ENCODE data around the gene TPD52L1. TPM values are rescaled to one million over a fixed set of nuclear protein-coding genes. Genes with fewer than 3 reads are reported as not detected.

The TPD52L1 gene
- total RNA-seq, 1 donor from 2014 or later = not detected

DNA sequence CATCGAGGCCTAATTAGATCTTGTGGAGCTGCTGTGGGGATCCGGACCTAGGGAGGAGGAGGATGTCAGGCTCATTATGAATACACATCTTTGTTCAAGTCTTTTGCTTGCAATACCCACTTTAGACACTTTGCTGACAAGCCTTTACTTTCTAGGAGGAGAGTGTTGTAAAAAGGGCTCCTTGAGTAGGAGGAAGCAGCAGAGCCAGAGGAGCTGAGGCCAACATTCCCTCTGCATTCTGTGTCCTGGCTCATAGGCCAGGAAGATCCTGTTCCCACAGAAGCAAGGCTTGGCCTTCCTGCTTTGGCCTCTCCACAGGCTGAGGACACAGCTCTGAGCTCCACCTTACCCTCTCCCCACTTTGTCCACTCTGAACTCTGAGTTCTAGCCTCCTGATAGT is 67.1 kb downstream of the TPD52L1 start:
- no peaks in the 10 kb centered on the region for H3K36me3 Mint-ChIP-seq (ENCODE audit: unreplicated experiment)
- H3K4me3 Mint-ChIP-seq (ENCODE audit: unreplicated experiment) = no peak overlapping the region
- no peaks in the 10 kb centered on the region for H3K9me3 Mint-ChIP-seq (ENCODE audit: unreplicated experiment)
- no peak overlapping the region for H3K27ac Mint-ChIP-seq (ENCODE audit: unreplicated experiment)
- DNase-seq = no peak
- H3K4me1 Mint-ChIP-seq (ENCODE audit: low read depth, unreplicated experiment) = no peaks in the 10 kb centered on the region
- TF ChIP-seq, protein P1, sequence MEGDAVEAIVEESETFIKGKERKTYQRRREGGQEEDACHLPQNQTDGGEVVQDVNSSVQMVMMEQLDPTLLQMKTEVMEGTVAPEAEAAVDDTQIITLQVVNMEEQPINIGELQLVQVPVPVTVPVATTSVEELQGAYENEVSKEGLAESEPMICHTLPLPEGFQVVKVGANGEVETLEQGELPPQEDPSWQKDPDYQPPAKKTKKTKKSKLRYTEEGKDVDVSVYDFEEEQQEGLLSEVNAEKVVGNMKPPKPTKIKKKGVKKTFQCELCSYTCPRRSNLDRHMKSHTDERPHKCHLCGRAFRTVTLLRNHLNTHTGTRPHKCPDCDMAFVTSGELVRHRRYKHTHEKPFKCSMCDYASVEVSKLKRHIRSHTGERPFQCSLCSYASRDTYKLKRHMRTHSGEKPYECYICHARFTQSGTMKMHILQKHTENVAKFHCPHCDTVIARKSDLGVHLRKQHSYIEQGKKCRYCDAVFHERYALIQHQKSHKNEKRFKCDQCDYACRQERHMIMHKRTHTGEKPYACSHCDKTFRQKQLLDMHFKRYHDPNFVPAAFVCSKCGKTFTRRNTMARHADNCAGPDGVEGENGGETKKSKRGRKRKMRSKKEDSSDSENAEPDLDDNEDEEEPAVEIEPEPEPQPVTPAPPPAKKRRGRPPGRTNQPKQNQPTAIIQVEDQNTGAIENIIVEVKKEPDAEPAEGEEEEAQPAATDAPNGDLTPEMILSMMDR (IDR thresholded peaks at IDR 0.05; ENCODE audit: partially characterized antibody, unreplicated experiment) = no peak
- no peaks in the 10 kb centered on the region for H3K27me3 Mint-ChIP-seq (ENCODE audit: unreplicated experiment)

DNA sequence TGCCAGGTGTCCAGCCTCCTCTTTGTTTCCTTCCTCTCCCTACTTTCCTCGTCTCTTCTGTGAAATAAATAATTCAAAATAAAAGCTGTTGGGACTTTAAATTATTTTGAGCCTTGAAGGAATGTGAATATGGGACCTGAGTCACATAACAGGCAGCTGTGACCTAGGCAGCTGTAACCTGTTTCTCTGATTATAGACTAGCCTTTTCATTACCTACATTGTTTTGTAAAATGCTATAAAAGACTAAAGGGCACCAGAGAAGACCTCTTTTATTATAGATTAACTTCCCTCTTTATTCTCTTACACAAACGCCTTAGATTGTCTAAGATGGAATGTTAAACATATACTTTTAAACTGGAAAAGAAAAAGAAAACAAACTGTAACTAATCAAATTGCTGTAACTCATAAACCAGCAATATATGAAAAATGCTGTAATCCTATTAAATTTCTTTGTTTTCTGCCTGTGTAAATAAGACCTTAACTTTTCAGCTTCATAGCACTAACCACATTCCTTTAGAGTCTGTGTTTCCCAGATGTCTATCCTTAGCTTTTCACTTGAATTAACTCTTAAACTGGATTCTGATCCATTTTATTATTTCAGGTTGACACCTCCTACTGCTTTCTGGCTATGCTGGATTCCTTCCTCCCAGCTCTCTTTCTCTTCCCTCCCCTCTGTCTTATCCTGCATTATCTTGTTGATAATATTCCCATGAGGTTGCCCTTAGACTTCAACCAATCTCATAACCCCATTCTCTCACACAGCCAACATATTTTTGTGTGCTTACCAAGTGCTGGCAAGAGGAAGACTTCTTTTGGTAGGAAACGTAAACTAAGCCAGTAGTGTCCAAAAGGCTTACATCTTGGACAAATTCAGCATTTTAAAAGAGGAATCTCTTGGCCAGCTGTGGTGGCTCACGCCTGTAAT is 69.2 kb downstream of the TPD52L1 start:
- no peaks in the 10 kb centered on the region for H3K27me3 Mint-ChIP-seq (ENCODE audit: unreplicated experiment)
- H3K4me3 Mint-ChIP-seq (ENCODE audit: unreplicated experiment) = no peak overlapping the region

DNA sequence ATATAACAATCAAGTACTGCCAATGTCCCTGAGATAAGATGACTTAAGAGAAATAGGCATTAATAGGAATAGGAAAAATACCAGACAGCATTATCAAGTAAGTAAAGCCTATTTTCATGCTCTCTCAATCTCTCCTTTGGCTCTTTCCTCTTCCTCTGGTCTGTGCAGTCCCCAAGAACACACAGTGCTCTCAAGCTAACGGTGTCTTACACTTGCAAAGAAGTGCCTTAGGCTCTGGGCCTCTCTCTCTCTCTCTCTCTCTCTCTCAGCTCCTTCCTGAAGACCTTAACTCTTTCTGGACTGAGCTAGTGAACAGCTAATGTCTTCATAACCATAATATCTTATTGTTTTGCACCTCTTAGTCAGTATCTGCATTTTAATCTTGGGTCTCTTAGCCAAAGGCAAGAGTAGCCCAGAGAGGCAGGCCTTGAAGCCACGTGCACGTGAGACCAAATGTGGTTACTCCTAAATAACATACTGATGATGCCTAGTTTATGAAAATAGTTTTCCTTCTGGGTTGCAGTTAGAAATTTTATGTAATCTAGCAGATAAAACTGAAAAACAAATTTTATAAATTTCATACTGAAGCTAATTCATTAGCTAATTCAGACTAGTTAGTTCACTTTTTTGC is 70.8 kb downstream of the TPD52L1 start:
- TF ChIP-seq, protein P1 (IDR thresholded peaks at IDR 0.05; ENCODE audit: partially characterized antibody, unreplicated experiment) = no peak
- no peak overlapping the region for H3K27ac Mint-ChIP-seq (ENCODE audit: unreplicated experiment)

More for the DNA sequence above, 69.2 kb downstream of the TPD52L1 start:
- Mint-ChIP-seq H3K27ac (ENCODE audit: unreplicated experiment) (no peak overlapping the region), H3K9me3 (ENCODE audit: unreplicated experiment) (no peaks in the 10 kb centered on the region), H3K36me3 (ENCODE audit: unreplicated experiment) (no peaks in the 10 kb centered on the region), H3K4me1 (ENCODE audit: low read depth, unreplicated experiment) (no peaks in the 10 kb centered on the region)
- TF ChIP-seq, protein P1 (IDR thresholded peaks at IDR 0.05; ENCODE audit: partially characterized antibody, unreplicated experiment) = no peak
- no peak for DNase-seq

DNA sequence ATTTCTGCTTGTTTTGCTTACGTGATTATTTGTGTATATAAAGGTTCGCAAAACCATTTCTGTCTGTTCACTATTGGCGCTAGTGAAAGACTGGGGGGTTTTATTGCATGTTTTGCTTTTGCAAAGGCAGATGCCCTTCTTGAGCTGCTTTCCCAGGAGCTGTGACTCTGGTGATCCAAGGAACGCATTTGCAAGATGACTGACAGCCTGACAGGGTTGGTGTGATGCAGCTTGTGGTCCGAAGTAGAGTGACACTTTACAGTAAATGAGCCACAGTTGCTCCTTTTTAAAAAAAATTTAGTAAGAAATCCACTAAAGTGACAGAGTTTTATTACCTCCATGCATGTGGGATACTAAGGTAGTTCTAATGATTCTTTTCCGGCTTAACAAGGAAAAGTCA is 73.7 kb downstream of the TPD52L1 start:
- H3K27ac Mint-ChIP-seq (ENCODE audit: unreplicated experiment) = no peak overlapping the region
- no peaks in the 10 kb centered on the region for H3K36me3 Mint-ChIP-seq (ENCODE audit: unreplicated experiment)
- H3K4me3 Mint-ChIP-seq (ENCODE audit: unreplicated experiment) = no peak overlapping the region
- TF ChIP-seq, protein P1 (IDR thresholded peaks at IDR 0.05; ENCODE audit: partially characterized antibody, unreplicated experiment) = no peak
- H3K4me1 Mint-ChIP-seq (ENCODE audit: low read depth, unreplicated experiment) = no peaks in the 10 kb centered on the region
- no peaks in the 10 kb centered on the region for H3K9me3 Mint-ChIP-seq (ENCODE audit: unreplicated experiment)
- no peak for DNase-seq
- no peaks in the 10 kb centered on the region for H3K27me3 Mint-ChIP-seq (ENCODE audit: unreplicated experiment)

More for the DNA sequence above, 70.8 kb downstream of the TPD52L1 start:
- Mint-ChIP-seq H3K27me3 (ENCODE audit: unreplicated experiment) (no peaks in the 10 kb centered on the region), H3K4me3 (ENCODE audit: unreplicated experiment) (no peak overlapping the region), H3K36me3 (ENCODE audit: unreplicated experiment) (no peaks in the 10 kb centered on the region), H3K9me3 (ENCODE audit: unreplicated experiment) (no peaks in the 10 kb centered on the region), H3K4me1 (ENCODE audit: low read depth, unreplicated experiment) (no peaks in the 10 kb centered on the region)
- DNase-seq = no peak
